GM21529 (cell line): Measurements from ENCODE around the gene RABL2B.

Experiments used
- ATAC-seq: cut with Tn5 transposase; IDR thresholded peaks from one replicate; pipeline ENCODE4 v1.9.1; 2021; ENCODE audit not compliant: unreplicated experiment

RABL2B gene

DNA sequence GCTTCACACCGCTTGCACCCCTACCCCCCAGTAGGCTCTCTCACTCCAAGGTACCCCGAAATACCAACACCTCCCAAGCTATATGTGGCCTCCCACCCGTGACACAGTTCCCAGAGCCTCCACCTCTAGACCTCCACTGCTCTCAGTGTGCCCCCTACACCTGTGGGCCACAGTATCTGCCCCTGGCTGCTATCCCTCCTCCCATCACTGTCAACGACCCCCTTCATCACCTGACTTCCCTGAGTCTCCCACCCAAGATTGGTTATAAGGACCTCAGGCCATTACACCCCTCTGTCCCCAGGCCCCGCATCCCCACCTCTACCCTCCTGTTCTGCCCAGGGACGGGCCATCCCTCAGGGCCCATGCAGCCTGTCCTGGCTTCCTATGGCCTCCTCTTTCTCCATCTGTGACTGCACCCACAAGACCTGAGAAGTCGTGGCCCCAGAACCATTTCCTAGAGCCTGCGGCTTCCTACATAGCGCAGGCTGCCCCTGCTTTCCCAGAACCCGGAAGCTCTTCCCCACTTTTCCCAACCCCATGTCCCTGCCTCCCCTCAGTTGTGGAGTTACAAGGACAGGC, 44.7 kb downstream of the RABL2B start:
- ATAC-seq: no peak

DNA sequence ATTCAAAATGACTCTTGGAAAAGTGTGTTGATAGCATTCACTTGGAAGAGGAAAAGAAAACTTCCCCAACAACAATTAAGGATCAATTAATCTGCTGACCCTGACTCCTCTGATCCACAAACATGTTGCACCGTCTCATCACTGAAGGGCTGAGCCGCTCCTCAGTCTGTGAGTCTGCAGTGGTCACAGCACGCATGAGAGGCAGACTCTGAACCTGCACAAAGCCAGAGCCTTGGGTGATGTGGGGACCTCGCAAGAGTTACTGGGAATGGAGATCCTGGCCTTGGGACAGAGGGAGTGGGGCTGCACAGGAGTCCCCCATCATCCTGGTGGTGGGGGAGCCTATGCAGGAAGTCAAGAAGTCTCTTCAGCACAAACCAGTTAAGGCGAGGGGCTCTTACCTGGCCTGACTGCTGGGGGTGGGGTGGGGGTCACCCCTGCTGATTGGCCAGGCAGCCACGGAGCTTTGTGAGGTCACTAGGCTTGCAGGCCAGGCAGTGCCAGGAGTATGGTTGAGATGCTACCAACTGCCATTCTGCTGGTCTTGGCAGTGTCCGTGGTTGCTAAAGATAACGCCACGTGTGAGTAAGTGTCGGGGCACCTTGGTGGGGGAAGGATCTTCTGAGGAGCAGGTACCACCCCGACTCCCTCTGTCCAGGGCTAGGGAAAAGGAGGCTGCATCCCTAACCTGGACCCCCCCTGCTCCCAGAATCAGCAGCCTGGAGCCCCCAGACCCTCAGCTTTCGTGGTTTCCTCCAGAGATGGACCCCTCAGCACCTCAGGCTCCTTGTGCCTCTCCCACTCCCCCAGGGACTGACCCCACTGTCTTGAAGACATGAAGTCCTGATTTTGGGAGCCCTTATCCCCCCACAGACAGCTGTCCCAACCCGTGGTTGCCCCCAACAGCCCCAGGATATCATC, 45.4 kb downstream of the RABL2B start, which contains the start of gene ACR:
Gene ACR (plus strand): TSS at position 477 of the 921 bp plus-strand sequence. CDS start 32 bp downstream, at position 509.
- ATAC-seq: no peak

DNA sequence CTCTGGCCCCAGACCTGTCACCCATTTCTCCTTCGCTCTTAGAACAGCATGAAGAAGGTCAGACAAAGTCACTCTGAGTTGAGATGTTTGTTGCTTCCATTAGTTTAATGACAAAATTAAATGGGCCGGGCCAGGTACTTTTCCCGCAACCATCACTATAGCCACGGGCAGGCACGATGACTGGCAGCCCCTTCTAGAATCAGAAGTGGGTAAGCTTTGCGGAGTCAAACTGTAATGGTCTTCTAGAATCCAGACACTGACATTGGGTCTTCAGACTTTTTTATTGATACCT, 47.8 kb downstream of the RABL2B start:
- no peak for ATAC-seq

DNA sequence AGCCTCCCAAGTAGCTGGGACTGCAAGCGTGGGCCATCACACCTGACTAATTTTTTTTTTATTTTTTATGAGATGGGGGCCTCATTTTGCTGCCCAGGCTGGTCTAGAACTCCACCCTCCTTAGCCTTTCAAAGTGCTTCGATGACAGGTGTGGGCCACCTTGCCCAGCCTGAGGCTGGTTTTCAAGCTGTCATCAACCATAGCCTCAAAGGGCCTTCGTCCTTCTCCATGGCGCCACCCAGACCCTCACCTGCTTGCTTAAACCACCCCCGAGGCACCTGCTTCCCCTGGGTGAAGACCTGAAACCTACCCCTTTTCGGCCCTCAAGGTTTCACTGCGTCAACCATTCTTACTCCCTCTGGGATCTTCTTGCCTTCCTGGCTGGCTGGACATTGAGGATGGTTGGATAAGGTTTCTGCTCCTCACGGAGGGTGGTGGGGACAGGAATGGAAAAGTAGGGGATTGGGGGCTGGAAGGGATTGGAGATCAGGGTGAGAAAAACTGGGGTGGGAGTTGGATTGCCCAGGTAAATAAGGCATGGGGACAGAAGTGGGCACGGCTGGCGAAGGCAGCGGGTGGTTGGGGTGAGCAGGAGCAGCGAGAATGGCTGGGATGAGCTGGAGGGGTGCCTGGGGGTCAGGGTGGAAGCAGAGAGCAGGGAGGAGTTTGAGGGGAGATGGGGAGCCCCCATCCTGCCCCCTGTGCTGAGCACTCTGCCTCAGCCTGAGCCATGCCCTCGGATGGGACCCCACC, 48.3 kb downstream of the RABL2B start:
- no peak for ATAC-seq

DNA sequence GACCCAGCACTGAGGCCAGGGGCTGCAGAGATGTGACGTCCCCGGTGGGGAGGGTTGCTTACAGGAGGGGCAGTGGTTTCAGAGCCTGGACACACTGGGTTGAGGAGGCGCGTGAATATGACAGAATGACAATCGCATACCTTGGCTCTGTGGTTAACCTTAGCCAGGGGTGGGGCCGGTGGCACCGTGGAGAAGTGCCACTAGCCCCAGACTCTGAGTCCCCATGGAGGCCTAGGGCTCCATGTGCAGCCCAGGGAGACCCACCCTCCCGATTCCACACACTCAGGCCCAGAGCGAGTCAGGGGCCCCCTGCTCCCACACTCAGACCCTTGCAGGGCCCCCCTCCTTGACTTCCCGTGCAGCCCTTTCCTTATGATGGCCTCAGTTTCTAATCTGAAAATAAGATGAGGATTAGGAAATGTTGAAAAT, 49.1 kb downstream of the RABL2B start:
- ATAC-seq: no peak

DNA sequence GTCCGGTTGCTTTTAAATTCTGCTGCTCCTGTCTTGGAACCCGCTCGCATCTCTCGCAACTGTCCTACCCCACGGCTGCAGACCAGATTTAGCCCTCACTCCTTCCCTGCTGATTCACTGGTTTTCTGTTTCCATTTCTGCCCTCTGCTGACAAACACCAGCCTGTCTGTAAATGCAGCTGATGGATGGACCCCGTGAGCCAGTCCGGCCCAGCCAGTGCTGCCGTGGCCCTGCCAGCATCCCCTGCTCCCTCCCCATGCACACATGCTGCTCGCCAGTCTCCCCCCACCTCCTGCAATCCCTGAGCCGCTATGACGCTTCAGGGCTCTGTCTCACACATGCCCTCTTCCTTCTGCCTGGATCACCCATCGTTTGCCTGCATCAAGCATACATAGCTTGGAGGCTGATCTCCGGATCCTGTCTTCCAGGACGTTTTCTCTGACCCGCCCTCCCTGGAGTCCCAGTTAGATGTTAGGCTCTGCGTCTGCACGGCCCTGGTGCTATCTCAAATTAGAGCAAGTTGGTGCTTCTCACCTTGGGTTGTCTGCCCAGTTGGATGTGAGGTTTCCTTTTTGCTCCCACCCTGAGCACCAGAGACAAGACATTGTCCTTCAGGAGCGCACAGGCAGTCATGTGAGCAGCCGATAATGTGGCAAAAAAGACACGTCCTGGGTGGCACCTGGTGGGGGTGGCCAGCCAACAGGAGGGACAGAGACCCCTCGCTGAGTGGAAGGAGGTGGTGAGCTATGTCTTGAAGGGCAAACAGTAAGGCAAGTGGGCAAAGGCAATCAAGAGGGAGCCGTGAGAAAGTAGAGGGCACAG, 49.7 kb downstream of the RABL2B start:
- no peak for ATAC-seq

DNA sequence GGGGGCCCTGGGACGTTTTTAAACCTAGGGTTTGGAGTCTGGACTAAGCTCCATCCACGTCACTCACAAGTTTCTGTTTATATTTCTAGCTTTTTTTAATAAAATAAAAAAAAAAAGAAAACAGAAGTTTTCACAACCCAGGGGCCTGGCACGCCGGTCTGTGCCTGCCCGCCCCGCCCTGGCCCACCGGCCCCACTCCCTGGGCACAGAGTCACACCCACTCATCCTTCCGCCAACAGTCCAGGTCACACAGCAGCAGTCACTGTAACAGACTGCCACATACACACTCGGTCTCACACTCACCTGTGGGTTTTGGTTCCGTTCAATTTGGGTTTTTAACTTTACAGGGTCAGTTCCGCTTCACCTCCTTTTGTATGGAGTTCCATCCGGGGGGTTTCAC, 50.8 kb downstream of the RABL2B start:
- no peak for ATAC-seq

DNA sequence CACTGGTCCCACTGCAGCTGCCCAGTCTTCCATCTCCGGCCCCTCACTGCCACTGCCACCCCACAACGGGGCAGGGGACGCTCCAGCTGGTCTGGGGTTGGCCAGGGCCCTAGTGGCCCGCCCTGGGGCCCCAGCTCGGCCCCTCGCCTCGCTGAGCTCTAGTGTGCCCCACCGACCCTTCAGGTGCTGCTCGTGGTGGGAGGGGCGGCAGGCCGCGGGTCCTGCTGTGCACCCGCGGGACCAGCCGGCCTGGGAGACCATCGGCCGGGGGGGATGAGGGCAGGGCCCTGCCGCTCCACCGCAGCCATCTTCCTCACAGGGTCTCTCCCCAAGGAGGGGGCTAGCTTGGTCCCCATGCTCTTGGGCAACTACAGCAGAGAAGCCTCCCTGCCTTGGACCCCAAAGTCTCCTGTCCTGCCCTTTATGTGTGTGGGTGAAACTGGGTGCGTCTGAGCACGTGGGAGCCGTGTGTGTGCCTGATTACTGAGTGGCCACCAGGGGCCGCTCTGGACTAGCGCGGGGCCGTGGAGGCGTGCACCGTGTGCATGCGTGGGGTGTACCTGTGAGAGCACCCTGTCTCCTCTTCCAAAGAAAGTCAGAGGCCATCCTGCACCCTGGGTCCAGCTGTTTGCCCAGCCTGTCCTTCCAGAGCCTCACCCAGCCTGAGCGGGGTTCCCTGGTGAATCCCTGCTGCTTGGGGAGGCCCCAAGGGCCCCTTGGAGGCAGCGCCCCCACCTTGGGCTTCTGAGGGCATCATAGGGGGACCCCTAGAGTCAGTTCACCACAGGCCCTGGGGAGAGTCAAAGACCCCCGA, 51.4 kb downstream of the RABL2B start:
- ATAC-seq: no peak

DNA sequence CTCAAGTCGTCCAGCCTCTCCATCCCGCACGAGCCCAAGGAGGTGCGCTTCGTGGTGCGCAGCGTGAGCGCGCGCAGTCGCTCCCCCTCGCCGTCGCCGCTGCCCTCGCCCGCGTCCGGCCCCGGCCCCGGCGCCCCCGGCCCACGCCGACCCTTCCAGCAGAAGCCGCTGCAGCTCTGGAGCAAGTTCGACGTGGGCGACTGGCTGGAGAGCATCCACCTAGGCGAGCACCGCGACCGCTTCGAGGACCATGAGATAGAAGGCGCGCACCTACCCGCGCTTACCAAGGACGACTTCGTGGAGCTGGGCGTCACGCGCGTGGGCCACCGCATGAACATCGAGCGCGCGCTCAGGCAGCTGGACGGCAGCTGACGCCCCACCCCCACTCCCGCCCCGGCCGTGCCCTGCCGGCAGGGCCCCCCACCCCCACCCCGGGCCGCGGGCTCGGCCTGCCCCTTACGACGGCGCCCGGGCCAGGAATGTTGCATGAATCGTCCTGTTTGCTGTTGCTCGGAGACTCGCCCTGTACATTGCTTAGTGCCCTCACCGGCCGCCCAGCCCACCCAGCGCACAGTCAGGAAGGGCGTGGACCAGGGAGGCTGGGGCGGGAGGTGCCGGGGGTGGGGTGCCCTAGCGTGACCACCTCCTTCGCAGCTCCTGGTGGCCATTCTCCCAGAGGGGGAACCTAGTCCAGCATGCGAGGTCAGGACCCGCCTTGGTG, 52.3 kb downstream of the RABL2B start:
- no peak for ATAC-seq

DNA sequence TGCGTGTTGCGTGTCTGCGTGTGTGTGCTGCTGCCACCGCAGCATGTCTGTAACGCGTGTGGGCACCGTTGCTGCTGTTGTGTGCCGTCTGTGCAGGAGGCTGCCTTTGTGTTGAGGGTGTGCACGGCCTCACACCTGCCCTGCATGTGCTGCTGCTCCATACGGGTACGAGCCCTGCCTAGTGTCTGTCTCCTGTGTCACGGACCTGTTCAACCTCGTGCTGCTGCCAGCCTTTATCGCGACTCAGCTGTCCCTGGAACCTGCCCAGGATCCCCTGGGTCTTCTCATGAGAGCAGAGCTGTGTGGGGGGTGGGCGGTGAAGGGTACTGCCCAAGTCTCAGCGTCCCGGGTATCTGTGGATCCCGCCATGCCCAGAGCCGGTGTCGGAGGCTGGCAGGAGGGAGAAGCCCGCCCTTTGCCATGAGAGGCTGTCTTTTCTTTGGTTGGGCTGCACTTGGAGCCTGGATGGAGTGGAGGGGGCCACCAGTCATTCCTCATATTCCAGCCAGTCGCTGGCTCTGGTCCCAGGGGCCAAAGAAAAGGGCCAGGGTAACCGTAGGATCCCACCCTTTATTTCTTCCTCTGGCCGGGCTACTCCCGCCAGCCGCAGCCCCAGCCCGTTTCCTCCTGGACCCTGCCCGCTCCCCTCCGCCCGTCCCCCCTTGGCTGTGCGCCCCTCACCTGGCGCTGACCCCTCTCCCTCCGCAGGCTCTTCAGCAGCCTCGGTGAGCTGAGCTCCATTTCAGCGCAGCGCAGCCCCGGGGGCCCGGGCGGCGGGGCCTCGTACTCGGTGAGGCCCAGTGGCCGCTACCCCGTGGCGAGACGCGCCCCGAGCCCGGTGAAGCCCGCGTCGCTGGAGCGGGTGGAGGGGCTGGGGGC, 53.2 kb downstream of the RABL2B start:
- no peak for ATAC-seq

DNA sequence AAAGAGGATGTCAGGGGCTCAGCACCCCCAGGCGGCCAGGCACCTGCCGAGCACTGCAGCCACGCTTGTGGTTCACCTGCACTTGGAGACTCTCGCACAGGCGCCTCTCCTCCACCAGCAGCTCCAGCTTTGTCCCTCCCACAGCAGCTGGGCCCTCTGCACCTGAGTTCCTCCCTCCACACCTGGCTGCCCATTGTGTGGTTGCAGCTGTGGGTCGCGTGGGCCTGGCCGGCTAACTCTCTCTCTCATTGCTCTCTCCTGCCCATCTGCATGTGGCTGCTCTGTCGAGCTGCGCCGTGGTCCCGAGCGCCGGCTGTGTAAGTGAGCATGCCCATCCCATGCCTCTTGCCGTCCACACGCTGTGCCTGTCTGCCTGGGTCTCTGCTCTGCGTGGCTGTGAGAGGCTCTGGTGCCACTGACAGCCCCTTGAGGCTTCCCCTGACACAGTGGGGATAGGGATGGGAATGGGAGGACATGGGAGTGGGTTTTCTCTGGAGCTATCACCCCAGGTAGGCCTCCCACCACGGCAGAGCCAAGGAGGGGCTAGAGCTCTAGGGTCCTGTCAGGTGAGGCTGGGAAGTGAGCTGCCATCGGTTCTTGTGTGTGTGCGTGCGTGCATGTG, 53.9 kb downstream of the RABL2B start:
- no peak for ATAC-seq

DNA sequence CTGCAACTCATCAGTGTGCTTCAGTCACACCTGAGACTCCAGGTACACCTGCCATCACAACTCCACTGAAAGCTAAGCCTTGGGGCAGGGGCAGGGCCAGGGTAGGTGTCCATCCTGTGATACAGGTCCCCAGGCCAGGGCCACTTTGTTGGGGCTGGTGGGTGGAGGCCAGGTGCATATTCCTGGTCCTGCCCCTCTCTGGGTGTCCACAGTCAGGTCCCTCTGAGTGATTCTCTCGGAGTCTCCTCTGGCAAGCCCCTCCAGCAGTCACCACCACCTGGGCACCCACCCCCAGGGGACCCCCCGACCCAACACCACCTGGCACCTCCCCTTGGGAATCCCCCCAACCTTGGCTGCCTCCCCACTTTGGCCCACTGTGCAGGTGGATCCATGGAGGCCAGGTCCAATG, 54.9 kb downstream of the RABL2B start:
- no peak for ATAC-seq

DNA sequence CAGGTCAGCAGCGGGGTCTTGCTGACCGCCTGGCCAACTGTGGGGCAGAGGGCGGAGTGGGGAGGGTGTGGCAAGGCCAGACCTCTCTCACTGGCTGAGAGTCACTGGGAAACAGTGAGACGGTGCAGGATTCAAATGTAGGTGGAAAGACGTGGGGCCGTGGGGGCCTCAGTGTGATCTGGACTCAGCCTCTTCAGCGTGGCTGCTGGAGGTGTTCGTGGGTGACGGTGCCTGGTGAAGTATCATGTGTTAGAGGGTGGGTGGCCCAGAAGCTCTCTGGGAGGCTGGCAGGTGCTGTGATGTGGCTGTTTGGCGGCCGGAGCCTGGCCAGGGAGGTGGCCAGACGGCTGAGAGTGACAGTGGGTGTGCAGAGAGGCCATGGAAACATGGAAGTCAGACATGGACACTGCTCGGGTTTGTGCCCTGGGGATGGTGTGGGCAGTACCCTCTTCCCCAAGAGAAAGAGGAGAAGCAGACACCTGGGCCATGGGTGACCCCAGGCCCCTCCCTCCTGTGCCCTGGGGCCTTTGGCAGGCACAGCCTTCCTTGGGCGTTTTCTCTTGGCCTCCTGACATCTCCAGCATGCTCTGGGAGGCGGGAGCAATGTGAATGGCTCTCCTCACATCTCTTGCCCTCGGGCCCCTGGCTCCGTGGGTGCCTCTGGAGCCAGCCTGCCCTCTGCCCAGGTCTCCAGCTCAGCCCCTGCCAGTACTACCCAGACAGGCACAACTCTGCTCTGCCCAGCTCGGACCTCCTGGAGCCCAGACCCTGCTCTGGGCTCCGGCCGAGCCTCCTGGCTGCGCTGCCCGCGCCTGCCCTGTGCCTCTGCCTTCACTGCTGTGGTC, 55.5 kb downstream of the RABL2B start:
- ATAC-seq: no peak

DNA sequence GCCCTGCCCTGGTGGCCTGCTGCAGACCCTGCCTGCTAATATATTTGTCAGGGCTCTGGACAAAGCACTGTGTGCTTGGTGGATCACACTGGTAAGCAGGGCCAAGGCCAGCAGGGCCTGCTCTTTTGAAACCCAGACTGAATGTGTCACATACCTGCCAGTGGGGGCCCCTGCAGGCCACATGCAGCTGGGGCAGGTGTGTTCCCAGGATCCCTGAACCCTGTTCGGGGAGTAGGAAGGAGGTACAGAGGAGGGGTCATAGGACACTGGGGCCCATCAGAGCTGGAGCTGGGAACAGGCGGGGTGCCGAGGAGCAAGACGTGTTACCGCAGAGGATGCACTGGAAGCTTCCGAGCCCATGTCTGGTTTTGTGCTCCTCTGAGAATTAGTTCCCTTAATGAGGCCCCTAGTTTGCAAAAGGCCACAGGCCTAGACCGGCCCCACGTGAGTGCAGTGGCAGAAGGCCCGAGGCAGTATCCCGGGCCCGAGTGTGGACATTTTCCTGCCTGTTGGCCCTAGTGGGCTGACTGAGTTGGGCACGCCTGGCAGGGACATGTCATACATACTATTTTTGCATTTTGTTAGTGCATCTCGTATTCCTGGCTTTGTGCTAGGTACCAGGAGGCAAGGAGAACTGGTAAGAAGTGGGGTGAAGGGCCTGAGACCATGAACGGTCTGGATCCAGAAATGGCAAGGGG, 56.6 kb downstream of the RABL2B start:
- ATAC-seq: no peak

DNA sequence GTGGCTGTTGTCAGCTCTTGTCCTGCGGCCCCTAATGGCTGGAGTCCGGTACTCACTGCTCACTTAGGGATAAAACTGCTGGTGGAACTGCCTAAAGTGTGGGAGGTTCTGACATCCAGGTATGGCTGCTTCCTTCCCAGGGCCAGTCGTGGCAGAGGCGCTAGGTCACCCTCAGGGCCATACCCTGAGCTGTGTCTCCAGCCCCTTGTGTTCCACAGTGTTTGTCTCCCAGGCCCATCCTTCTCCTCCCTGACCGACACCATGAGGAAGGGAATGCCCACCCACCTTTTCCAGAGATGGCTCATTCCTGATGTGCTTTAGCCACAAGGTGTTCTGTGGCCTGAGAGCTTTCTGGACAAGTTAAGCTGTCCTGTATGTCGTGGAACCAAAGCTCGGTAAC, 57.8 kb downstream of the RABL2B start:
- ATAC-seq: no peak

DNA sequence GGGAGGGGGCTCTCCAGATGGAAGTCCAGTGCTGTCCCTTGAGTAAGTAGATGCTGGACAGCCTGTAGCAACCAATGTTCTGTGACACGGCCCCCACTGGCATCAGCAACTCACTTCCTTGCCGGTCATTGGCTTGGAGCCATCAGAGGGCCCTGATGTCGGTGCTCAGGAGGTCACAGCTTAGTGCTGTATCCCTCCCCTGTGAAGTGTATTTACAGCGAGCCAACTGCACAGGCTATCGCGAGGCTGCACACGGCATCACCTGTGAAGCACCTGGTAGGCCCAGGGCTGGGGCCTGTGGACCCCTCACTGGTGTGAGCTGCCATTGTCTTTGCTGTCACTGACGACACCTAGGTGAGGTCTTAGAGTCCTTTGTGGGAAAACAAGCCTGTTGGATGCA, 58.8 kb downstream of the RABL2B start:
- ATAC-seq: no peak

DNA sequence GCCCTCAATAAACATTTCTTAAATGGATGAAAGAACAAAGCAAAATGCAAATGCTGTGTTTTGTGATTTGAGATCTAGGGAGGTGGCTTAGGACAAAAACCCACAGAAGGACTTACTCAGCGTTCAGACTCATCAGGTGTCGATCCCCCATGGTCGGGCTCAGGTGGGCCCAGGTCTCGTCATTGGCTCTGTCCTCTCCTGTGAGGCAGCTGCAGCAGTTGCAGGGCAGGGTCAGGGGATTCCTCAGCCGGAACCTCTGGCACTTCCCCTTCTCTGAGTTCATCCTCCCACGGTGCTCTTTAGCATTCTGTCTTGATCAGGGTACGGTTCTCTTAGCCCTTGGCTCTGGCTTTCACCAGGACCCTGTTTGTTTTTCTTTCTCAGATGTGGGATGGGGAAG, 59.4 kb downstream of the RABL2B start:
- ATAC-seq: no peak
